Activated CD4-positive, alpha-beta T cell treated with anti-CD3 and anti-CD28 coated beads for 36 hours (primary cell): ENCODE results near the gene FRY. TPM values are rescaled to one million over a fixed set of nuclear protein-coding genes. Genes with fewer than 3 reads are reported as not detected.

Experiments used
- ATAC-seq: fragments of 200-7000 bp; cut with Tn5 transposase; one replicate; pipeline ENCODE4 v1.10.0; 2021; ENCODE audit warnings: mild to moderate bottlenecking, moderate library complexity
- CTCF ChIA-PET: fragments of 350-600 bp; sonication (Branson Sonifier 250); formaldehyde crosslinking; loops from one replicate; lab custom pipeline; 2021; ENCODE audit warnings: antibody characterized with exemption; lab: Charles Lee
- POLR2A ChIA-PET: fragments of 350-600 bp; sonication (Branson Sonifier 250); formaldehyde crosslinking; loops from one replicate; lab custom pipeline; 2021; ENCODE audit warnings: antibody characterized with exemption, inconsistent platforms; lab: Charles Lee
- DNase-seq: peaks from one replicate; pipeline ENCODE4 v3.0.0-alpha.2; 2020
- H3K27ac Mint-ChIP-seq: one replicate; pipeline ENCODE4 v1.8.0; 2021; ENCODE audit warnings: mixed read lengths
- H3K27me3 Mint-ChIP-seq: one replicate; pipeline ENCODE4 v1.8.0; 2021; ENCODE audit warnings: mixed read lengths
- H3K36me3 Mint-ChIP-seq: one replicate; pipeline ENCODE4 v1.8.0; 2021; ENCODE audit warnings: low read depth, mixed read lengths
- H3K4me1 Mint-ChIP-seq: one replicate; pipeline ENCODE4 v1.8.0; 2021; ENCODE audit warnings: mixed read lengths
- H3K4me3 Mint-ChIP-seq: one replicate; pipeline ENCODE4 v1.8.0; 2021; ENCODE audit warnings: mild to moderate bottlenecking, moderate library complexity, mixed read lengths
- H3K9me3 Mint-ChIP-seq: one replicate; pipeline ENCODE4 v1.8.0; 2021; ENCODE audit warnings: low read depth, mixed read lengths
- intact Hi-C, 2 experiments: fragments of 100-400 bp; cut with DNase I in 1 of 2; cut with micrococcal nuclease in 1 of 2; formaldehyde crosslinking; loops; one replicate each; pipeline versions ENCODE4 v1.14.2 to v1.15.1; 2022 to 2024; cut with DNase I, micrococcal nuclease
- total RNA-seq, 2 experiments: library from RNA; stranded (reverse); gene quantifications; one replicate each; pipeline ENCODE4 v1.2.3, GENCODE V29; 2021

Gene FRY
- total RNA-seq, 2 experiments from 2014 or later = 1.9 to 3.5 TPM

- CTCF ChIA-PET = interaction anchor here (0.5 to 1.4 kb wide), 6 partner anchors 10 to 63 kb away, joined by 3 to 4 read pairs (median 4); no protein-coding TSS in a partner anchor
- peaks cover 12% of the 10 kb centered on the region for H3K4me1 Mint-ChIP-seq
- H3K27ac Mint-ChIP-seq = no peak overlapping the region
- POLR2A ChIA-PET = no interaction called here
- no peaks in the 10 kb centered on the region for H3K27me3 Mint-ChIP-seq
- H3K36me3 Mint-ChIP-seq = no peaks in the 10 kb centered on the region
- H3K9me3 Mint-ChIP-seq = no peaks in the 10 kb centered on the region
- DNase-seq = no peak
- no peak overlapping the region for H3K4me3 Mint-ChIP-seq
- intact Hi-C loops = loop anchor here (1.0 to 10.0 kb wide), 10 partner anchors 41 to 1233 kb away; partner anchors contain the start of gene PDS5B (in 1 of the 2)
- peak; percentile 16 for ATAC-seq
Measured at GRCh38 chr13:32309312-32310133, 277.9 kb downstream of the FRY start.

GRCh38 chr13:32310134-32310706, 278.6 kb downstream of the FRY start:
- POLR2A ChIA-PET = no interaction called here
- intact Hi-C loops = loop anchor here (1.0 to 10.0 kb wide), 9 partner anchors 42 to 1232 kb away; partner anchors contain the start of gene PDS5B (in 1 of the 2)
- CTCF ChIA-PET = no interaction called here

GRCh38 chr13:32311188-32311897, 279.8 kb downstream of the FRY start:
- intact Hi-C loops = loop anchor here (5.0 to 10.0 kb wide), 5 partner anchors 149 to 1231 kb away; partner anchors contain the start of gene PDS5B (in 1 of the 2)
- POLR2A ChIA-PET = no interaction called here
- CTCF ChIA-PET = interaction anchor here (0.6 to 2.0 kb wide), 3 partner anchors 51 to 790 kb away, joined by 3 to 14 read pairs (median 3); no protein-coding TSS in a partner anchor
- ATAC-seq (no peak), DNase-seq (no peak)
- Mint-ChIP-seq H3K27ac (no peak overlapping the region), H3K4me3 (no peak overlapping the region), H3K9me3 (no peaks in the 10 kb centered on the region), H3K4me1 (peaks cover 17% of the 10 kb centered on the region), H3K36me3 (peaks cover 6% of the 10 kb centered on the region), H3K27me3 (no peaks in the 10 kb centered on the region)

More at GRCh38 chr13:32310134-32310706, 278.6 kb downstream of the FRY start:
- H3K4me1 Mint-ChIP-seq = peaks cover 17% of the 10 kb centered on the region
- ATAC-seq = peak; percentile 70
- H3K9me3 Mint-ChIP-seq = no peaks in the 10 kb centered on the region
- H3K36me3 Mint-ChIP-seq = no peaks in the 10 kb centered on the region
- H3K27ac Mint-ChIP-seq = no peak overlapping the region
- DNase-seq = peak; percentile 32
- no peaks in the 10 kb centered on the region for H3K27me3 Mint-ChIP-seq
- H3K4me3 Mint-ChIP-seq = no peak overlapping the region

GRCh38 chr13:32314271-32315237, 283.0 kb downstream of the FRY start:
- no peaks in the 10 kb centered on the region for H3K27me3 Mint-ChIP-seq
- intact Hi-C loops = loop anchor here (1.0 to 10.0 kb wide), 14 partner anchors 112 to 1324 kb away; partner anchors contain the start of genes N4BP2L2 (in 2 of the 2), PDS5B (in 2 of the 2), FRY (in 1 of the 2) and HSPH1 (in 1 of the 2)
- POLR2A ChIA-PET = interaction anchor here (0.7 to 2.2 kb wide), 7 partner anchors 12 to 273 kb away, joined by 3 to 11 read pairs (median 3); partner anchors contain the start of genes N4BP2L1 and N4BP2L2
- peak overlapping the region; percentile 100 for H3K27ac Mint-ChIP-seq
- ATAC-seq = peak; percentile 69
- peaks cover 26% of the 10 kb centered on the region for H3K36me3 Mint-ChIP-seq
- H3K4me3 Mint-ChIP-seq = peak overlapping the region; percentile 92
- H3K9me3 Mint-ChIP-seq = no peaks in the 10 kb centered on the region
- DNase-seq = peak; percentile 77
- H3K4me1 Mint-ChIP-seq = peaks cover 15% of the 10 kb centered on the region
- CTCF ChIA-PET = interaction anchor here (0.8 to 2.6 kb wide), 12 partner anchors 8 to 405 kb away, joined by 3 to 13 read pairs (median 3); no protein-coding TSS in a partner anchor

GRCh38 chr13:32315238-32316027, 283.9 kb downstream of the FRY start, which contains the start of the genes BRCA2 and ZAR1L:
TSS of gene BRCA2 (plus strand) at chr13:32315508. CDS start at chr13:32316461, 953 bp downstream.
TSS of gene ZAR1L (minus strand) at chr13:32315363. CDS start at chr13:32311925, 3,438 bp downstream.
- ATAC-seq (peak; percentile 95), DNase-seq (peak; percentile 94)
- Mint-ChIP-seq H3K9me3 (no peaks in the 10 kb centered on the region), H3K4me1 (peaks cover 9% of the 10 kb centered on the region), H3K27ac (peak within 1 kb of the TSS; percentile 100), H3K27me3 (no peaks in the 10 kb centered on the region), H3K4me3 (peak within 1 kb of the TSS; percentile 92), H3K36me3 (peaks cover 34% of the 10 kb centered on the region)
- CTCF ChIA-PET = interaction anchor here (0.8 to 2.6 kb wide), 15 partner anchors 9 to 406 kb away, joined by 3 to 13 read pairs (median 3); no protein-coding TSS in a partner anchor
- POLR2A ChIA-PET = interaction anchor here (0.6 to 2.2 kb wide), 12 partner anchors 13 to 272 kb away, joined by 3 to 11 read pairs (median 3); partner anchors contain the start of genes N4BP2L1 and N4BP2L2
- intact Hi-C loops = loop anchor here (1.0 to 10.0 kb wide), 11 partner anchors 111 to 1323 kb away; partner anchors contain the start of genes N4BP2L2 (in 2 of the 2), PDS5B (in 2 of the 2), FRY (in 1 of the 2) and HSPH1 (in 1 of the 2)

GRCh38 chr13:32316028-32316339, 284.4 kb downstream of the FRY start:
- DNase-seq = no peak
- ATAC-seq = peak; percentile 40
- Mint-ChIP-seq H3K27ac (peak overlapping the region; percentile 100), H3K9me3 (no peaks in the 10 kb centered on the region), H3K36me3 (peaks cover 39% of the 10 kb centered on the region), H3K4me3 (peak overlapping the region; percentile 92), H3K27me3 (no peaks in the 10 kb centered on the region), H3K4me1 (peaks cover 9% of the 10 kb centered on the region)
- ChIA-PET CTCF (interaction anchor here (0.8 to 1.7 kb wide), 9 partner anchors 15 to 322 kb away, joined by 3 to 6 read pairs (median 3); no protein-coding TSS in a partner anchor), POLR2A (interaction anchor here (0.6 to 2.2 kb wide), 9 partner anchors 13 to 267 kb away, joined by 3 to 11 read pairs (median 3); partner anchors contain the start of genes N4BP2L1 and N4BP2L2)
- intact Hi-C loops = loop anchor here (5.0 to 10.0 kb wide), 3 partner anchors 269 to 1154 kb away; partner anchors contain the start of genes HSPH1 (in 1 of the 2) and PDS5B (in 1 of the 2)

GRCh38 chr13:32316501-32316900, 284.9 kb downstream of the FRY start:
- H3K4me3 Mint-ChIP-seq = peak overlapping the region; percentile 92
- DNase-seq (no peak), ATAC-seq (no peak)
- intact Hi-C loops = loop anchor here (5.0 to 10.0 kb wide), 3 partner anchors 268 to 1154 kb away; partner anchors contain the start of genes HSPH1 (in 1 of the 2) and PDS5B (in 1 of the 2)
- H3K27me3 Mint-ChIP-seq = no peaks in the 10 kb centered on the region
- no peaks in the 10 kb centered on the region for H3K9me3 Mint-ChIP-seq
- peaks cover 39% of the 10 kb centered on the region for H3K36me3 Mint-ChIP-seq
- H3K4me1 Mint-ChIP-seq = peaks cover 9% of the 10 kb centered on the region
- POLR2A ChIA-PET = interaction anchor here (0.6 to 1.1 kb wide), 2 partner anchors 222 to 266 kb away, joined by 3 to 5 read pairs; partner anchors contain the start of gene N4BP2L2
- CTCF ChIA-PET = interaction anchor here (1.0 to 1.7 kb wide), 3 partner anchors 108 to 265 kb away, joined by 3 to 5 read pairs (median 3); no protein-coding TSS in a partner anchor
- H3K27ac Mint-ChIP-seq = no peak overlapping the region

- no peak for ATAC-seq
- Mint-ChIP-seq H3K4me1 (peaks cover 9% of the 10 kb centered on the region), H3K9me3 (no peaks in the 10 kb centered on the region), H3K36me3 (peaks cover 50% of the 10 kb centered on the region), H3K27ac (no peak overlapping the region), H3K4me3 (no peak overlapping the region), H3K27me3 (no peaks in the 10 kb centered on the region)
- ChIA-PET POLR2A (interaction anchor here (0.5 kb wide), 1 partner anchor 277 kb away, joined by 3 read pairs; no protein-coding TSS in a partner anchor), CTCF (interaction anchor here (1.3 to 1.4 kb wide), 2 partner anchors 325 to 408 kb away, joined by 3 to 4 read pairs; no protein-coding TSS in a partner anchor)
- no peak for DNase-seq
- intact Hi-C loops = loop anchor here (5.0 to 10.0 kb wide), 3 partner anchors 267 to 1156 kb away; partner anchors contain the start of genes HSPH1 (in 1 of the 2) and PDS5B (in 1 of the 2)
Measured at GRCh38 chr13:32317716-32318465, 286.3 kb downstream of the FRY start.
